GM21723 (cell line): ENCODE data around the gene FADS2.

ENCODE experiments used
- ATAC-seq: cut with Tn5 transposase; IDR thresholded peaks from one replicate; pipeline ENCODE4 v1.9.1; 2021; ENCODE audit warnings: mild to moderate bottlenecking, moderate library complexity; ENCODE audit not compliant: unreplicated experiment

The FADS2 gene

GRCh38 chr11:61902313-61902712 is 74.2 kb downstream of the FADS2 start:
- no peak for ATAC-seq

DNA sequence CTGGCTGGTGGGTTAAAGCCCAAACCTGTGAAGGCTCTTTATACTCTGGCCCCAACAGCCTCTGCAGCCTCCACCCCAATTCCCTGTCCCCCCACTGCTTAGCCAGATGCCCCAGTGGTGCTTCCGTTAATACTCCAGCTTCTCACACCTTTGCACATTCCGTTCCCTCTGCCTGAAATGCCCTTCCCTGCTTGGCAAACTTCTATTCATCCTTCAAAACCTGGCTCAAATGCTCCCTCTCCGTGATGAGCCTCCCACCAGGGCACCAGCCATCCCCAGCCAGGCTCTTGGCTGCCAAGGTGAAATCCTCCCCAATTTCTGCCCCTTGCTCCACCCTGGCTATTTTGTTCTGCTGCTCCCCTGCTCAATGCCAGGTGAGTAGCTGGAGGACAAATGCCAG is 75.7 kb downstream of the FADS2 start:
- ATAC-seq = no peak

DNA sequence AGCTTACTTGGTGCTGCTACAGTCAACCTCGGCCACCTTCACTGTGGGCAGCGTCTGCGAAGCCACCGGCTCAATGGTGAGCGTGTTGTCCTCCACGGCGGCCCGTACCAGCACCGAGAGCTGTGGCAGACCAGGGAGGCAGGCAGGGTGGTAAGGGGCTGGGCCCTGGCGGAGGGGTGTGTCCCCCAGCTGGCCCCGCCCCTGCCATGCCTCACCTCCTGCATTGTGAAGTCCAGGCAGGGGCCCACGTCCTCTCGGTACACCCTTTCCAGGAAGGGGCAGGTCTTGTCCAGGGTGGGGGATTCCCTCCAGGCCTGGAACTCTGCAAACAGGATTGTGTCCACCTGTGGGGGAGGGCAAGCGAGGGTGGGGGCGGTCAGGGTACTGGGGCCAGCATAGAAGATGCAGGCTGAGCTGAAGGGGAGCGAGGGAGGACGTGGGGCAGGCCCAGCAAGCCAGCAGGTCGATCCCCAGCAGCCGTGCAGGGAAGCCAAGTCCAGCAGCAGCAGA is 76.5 kb downstream of the FADS2 start:
- ATAC-seq = no peak

GRCh38 chr11:61905067-61905696 is 77.1 kb downstream of the FADS2 start:
- ATAC-seq = no peak

- no peak for ATAC-seq
Observed at GRCh38 chr11:61905801-61906521, 77.9 kb downstream of the FADS2 start.

DNA sequence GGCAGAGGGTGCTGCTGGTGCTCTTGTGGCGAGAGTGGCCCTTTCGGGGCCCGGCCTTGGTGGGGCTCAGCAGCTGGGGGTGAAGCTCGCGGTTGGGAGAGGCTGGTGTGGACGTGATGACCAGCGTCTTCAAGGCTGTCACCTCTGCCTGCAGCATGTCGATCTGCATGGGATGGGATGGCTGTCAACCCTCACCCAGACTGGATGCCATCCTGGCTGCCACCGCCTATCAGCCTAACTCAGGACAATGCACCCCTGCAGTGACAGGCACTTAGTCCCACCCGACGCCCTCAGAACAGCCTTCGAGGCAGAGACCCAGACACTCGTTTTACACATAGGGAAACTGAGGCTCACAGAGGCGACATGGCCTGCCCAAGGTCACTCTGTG is 78.4 kb downstream of the FADS2 start:
- no peak for ATAC-seq

DNA sequence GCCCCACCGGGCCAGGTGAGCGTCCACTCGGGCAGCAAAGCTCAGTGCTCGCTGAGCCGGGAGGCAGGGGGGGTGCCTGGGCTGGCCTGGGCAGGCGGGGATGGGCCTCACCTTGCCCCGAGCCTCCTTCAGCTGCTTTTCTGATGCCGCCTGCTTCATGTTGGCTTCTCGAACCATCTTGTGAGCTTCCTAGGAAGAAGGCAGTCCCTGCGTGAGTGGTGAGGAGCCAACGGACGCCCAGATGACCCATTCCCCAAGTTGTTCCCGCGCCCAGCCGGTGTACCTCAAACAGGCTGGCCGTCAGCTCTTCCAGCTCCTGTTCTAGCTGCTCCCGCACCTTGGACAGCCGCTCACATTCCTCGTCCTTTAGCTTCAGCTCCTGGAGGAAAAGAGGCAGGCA is 79.2 kb downstream of the FADS2 start:
- no peak for ATAC-seq

- no peak for ATAC-seq
Observed at GRCh38 chr11:61907871-61908729, 80.0 kb downstream of the FADS2 start.

GRCh38 chr11:61908730-61909316 is 80.7 kb downstream of the FADS2 start:
- no peak for ATAC-seq

DNA sequence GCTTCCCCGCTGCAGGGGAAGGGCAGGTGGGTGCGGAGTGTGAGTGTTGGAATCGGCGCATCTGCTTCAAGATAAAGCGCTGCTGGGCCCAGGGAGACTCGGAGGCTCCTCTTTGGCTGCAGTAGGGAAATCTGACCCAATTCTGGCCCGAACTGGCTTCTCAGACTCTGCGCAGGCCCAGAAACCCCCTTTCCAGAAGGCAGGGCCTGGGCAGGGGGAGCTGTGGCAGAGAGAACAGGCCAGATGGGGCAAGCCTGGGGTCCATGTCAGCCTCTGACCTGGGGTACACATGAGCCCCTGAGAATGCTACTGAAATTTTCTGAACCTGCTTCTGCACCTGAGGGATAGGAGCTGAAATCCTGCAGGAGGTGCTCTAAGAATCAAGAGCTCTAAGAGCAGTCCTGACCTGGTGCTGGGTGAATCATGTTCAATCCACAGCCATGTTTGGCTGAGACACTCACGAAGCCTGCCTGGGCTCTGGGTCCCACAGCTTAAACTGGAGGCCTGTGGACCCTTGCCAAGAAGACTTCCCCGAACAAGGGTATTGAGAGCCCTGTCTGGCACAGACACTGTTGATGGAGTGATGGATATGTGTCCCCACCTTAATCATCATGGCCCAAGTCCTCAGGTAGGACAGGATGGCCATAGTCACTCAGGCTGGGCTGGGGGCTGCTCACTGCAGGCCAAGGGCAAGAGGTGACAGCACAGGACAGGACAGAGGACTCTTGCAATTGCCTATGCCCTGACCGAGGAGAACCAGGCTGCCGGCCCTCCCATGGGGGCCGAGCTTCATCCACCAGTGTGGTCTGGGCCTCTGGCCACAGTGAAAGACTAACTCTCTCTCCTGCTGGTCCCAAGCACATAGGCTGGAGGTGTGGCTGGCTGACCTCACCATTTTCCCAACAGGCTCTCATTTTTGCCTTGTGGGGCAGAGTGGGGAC is 82.4 kb downstream of the FADS2 start:
- ATAC-seq = no peak

- no peak for ATAC-seq
Observed at GRCh38 chr11:61911128-61911700, 83.1 kb downstream of the FADS2 start.

DNA sequence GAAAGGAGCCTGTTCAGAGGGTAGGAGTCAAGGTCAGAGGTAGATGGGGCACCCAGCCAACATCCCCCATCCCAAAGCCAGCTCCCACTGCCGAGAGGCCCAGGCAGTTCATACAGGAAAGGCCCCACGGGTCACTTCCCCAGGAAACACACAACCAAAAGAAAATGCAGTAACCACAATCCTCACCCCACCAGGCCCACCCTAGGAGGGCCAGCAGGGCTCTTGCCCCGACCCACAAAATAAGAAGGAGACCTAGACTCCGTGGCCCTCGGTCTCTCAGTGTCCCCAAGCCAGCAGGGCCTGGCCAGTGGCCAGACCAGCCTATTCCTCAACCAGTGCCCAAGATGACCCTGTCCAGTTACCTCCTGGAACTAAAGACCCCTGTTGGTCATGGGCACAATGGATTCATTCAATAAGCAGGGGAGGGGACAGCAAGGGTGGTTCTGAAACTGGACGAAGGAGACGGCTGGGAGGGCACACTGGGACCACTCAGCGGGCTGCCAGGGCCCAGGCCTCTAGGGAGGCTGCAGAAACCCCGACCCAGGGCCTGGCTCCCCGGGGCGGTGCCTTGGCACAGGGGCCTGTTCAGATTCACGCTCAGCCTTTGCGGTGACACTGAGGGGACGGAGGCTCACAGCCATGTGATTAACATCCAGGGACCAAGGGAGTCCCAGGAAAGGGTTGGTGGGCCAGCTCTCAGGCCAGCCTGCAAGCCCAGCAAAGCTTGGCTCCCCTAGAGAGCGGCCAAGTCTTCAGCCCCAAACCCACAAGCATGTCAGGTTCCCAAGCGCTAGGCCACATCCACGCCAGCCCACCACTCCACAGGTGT is 83.8 kb downstream of the FADS2 start:
- no peak for ATAC-seq

- no peak for ATAC-seq
Observed at GRCh38 chr11:61912530-61912898, 84.4 kb downstream of the FADS2 start.

GRCh38 chr11:61912991-61913698 is 85.0 kb downstream of the FADS2 start:
- ATAC-seq = no peak

DNA sequence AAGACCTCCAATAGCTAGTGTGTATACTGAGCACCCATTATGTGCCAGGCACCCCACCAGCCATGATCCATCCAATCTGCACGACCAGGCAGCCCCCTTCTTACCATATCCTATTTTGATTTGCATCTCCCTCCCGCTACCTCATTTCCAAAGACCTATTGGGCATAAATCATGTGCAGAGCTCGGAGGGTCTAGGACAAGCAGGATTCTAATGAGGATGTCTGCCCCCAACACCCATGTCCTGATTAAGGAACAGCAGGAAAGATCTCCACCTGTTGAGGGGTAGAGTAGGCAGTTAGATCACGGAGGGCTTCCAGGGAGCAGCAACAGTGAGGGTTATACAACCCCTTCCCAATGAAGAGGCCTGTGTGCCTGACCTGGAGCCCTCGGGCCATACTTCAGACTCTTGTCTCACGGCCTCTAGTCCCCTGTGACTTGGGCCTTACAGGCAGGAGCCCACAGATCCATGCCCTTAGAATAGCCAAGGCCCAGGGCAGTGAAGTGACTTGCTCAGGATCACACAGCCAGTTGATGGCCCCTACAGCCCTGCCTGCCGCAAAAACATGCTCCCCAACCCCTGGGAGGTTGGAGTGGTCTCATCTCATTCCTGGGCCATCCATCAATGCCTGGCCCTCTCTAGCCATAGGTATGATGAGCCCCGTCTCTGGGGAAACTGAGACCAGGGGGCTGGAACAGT is 85.7 kb downstream of the FADS2 start:
- ATAC-seq = no peak

- no peak for ATAC-seq
Observed at GRCh38 chr11:61914471-61915171, 86.5 kb downstream of the FADS2 start.

- ATAC-seq = no peak
Observed at GRCh38 chr11:61916737-61917333, 88.7 kb downstream of the FADS2 start.
